Superior temporal gyrus (tissue), 1 donor: ENCODE data around the gene ADGRG6.
A peak's percentile ranks its signal among the peaks of the same experiment; 100 is the strongest.
"Not testable (repeated sequence)": the region's sequence is repeated elsewhere in the genome, so short reads cannot be mapped to it uniquely, and the experiment has no call there.

ENCODE experiments used
- DNase-seq: peaks from one replicate; pipeline ENCODE4 v3.0.0-alpha.2; 2016; ENCODE audit errors: extremely low spot score

The ADGRG6 gene

DNA sequence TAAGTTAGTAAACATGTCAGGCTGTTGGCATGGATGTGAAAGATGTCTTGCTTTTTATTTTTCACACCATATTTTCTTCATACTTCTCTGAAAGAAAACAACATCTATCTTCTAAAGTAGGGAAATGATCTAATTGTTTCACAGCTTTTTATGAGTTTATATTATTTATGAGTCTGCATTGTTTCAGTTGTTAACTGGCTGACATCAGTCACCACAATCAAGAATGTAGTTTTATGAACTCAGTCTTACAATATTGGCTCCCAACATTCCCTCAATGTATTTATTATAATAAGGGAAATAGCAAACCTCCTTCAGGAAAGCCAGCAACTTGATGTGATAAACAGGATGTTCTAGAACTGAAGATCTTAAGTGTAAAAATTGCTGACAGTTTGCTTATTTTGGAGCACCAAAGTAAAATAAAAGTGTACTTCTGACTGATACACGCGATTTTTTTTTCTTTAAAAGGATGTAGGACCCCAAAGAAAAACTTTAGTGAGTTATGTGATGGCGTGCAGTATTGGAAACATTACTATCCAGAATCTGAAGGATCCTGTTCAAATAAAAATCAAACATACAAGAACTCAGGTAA, 106.0 kb downstream of the ADGRG6 start:
- no peak for DNase-seq

- DNase-seq, result no peak
These were observed 106.6 kb downstream of the ADGRG6 start for GRCh38 chr6:142408409-142408808.

DNA sequence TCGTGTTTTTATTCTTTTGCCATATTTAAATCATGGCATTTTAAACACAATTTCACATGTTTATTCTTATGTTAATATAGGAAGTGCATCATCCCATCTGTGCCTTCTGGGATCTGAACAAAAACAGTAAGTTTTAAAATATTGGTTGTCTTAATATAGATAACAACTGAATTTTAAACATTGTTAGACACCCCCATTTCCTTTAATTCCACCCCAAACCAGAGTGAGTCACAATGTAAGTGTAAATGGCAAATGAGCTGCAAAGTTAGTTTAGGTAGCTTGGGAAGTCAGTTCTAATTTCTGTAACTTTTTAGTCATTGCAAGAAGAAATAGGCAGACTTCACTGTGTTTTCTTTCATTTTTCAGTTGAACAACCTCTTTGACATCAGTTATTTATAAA, 108.0 kb downstream of the ADGRG6 start:
- no peak for DNase-seq

- DNase-seq, result no peak
These were observed 109.3 kb downstream of the ADGRG6 start for GRCh38 chr6:142411145-142411544.

GRCh38 chr6:142412241-142412640, 110.4 kb downstream of the ADGRG6 start:
- DNase-seq, result no peak

DNA sequence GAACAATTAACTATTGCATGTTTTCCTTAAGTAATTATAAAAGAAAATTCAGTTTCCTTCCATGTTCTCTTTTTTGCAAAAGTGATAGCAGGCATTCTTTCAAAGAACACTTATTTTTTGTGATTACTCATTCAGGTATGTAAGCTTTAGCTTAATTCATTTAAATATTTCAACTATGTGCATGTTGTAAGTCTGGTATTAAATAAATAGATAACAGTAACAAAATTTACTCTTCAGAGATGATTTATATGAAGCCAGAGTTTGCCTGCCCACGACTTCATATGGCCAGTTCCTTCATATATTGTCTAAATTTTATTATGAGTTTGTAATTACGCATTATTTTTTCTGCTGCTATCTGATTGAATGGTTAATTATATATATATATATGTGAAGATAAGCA, 110.9 kb downstream of the ADGRG6 start:
- no peak for DNase-seq

DNA sequence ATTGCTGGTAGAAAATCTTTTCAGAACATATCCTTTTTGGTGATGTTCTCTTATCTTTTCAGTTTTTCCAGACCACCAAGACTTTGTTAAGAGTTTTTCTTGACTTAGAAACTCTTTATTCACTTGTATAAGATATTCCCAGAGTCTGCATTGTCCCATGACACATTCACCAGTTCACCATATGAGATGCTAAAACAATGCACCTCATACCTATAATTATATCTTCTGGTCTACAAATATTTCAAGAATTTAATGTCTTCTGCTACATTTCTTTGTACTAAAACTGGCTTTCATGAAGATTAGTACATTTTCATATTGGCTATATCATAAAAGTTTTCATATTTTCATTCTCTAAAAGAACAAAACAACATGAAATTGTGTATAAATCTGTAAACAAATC, 111.3 kb downstream of the ADGRG6 start:
- DNase-seq, result no peak

- DNase-seq, result peak; percentile 48
These were observed 112.8 kb downstream of the ADGRG6 start for GRCh38 chr6:142414462-142415250.

- peak; percentile 18 for DNase-seq
These were observed 114.4 kb downstream of the ADGRG6 start for GRCh38 chr6:142416179-142416578.

- no peak for DNase-seq
These were observed 114.9 kb downstream of the ADGRG6 start for GRCh38 chr6:142416686-142417085.

DNA sequence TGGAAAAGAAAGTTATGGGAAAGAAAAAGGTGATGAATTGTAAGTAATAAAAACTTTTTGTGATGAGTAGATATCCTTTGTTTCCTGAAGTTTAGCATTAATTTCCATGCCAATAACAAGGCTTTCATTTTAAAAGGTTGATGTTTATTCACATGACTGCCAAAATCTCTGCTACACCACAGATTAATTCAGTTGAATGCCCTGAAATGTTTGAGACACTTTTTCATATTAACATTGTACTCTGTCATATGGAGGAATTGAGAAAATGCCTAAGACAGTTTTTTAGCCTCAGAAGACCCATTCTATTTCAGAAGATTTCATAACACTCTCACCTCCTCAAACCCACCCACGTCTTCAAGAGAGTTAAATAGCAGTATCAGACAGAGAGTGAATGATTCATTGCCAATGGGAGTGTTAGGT, 115.5 kb downstream of the ADGRG6 start:
- DNase-seq, result peak; percentile 57

DNA sequence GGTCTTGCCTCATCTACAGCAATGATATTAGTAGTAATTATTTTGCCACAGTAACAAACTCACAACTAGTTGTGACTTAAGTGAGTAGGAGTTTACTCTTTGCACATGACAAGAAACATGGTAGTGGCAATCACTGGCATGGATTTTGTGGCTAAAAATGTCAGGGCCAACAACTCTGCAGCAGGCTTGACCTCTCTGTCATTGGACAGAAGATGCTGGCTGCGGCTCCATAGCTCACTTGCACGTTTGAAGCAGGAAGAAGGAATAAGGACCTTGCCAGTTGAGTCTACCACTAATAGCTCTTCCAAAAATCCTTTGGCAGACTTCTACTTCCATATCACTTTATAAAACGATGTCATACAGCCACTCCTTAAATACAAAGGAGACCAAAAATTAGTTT, 117.3 kb downstream of the ADGRG6 start:
- DNase-seq, result no peak

- no peak for DNase-seq
These were observed 119.0 kb downstream of the ADGRG6 start for GRCh38 chr6:142420802-142421201.

DNA sequence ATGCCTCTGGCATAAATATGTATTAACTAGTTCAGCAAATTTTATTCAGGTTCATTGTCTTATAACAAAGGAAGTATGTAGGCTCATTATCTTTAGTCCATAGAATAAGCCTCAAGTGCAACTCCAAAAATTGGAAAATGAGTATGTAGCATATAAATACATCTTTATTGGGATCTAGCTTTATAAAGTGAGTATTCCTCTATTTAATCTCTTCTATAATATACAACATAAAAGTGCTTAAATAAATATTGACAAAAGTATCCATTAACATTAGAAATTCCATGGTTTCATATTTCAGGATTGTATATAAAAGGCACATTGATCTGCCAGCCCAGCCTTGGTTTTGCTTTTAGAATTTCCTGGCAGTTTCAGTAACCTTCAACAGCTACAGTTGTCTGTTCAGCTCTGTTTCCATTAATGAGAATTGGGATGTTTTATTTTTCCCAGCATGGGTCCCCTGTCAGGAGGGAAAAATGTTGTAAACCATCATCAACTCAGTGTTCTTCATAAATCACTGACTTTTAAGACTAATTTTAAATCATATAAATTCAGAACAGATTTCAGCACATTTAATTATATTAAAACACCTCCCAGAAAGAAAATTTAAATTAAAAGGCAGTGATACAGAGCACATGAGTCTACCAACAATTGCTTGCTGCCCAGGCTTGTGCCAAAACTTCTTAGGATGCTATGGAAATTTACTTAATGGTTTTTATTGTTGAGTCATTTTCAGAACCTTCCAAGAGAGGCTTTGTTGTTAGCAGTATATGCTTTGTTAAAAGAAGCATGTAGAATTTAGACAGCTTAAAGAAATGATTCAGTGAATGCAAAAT, 119.7 kb downstream of the ADGRG6 start:
- DNase-seq, result no peak

DNA sequence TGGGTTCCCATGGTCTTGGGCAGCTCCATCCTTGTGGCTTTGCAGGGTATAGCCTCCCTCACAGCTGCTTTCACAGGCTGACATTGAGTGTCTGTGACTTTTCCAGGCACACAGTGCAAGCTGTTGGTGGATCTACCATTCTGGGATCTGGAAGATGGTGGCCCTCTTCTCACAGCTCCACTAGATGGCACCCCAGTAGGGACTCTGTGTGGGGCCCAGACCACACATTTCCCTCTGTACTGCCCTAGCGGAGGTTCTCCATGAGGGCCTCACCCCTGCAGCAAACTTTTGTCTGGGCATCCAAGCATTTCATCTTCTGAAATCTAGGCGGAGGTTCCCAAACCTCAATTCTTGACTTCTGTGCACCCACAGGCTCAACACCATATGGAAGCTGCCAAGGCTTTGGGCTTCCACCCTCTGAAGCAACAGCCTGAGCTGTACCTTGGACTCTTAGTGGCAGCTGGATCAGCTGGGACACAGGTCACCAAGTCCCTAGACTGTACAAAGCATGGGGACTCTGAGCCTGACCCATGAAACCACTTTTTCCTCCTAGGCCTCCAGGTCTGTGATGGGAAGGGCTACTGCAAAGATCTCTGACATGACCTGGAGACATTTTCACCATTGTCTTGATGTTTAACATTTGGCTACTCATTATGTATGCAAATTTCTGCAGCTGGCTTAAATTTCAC, 124.8 kb downstream of the ADGRG6 start:
- not testable (repeated sequence) for DNase-seq

GRCh38 chr6:142428468-142428867, 126.7 kb downstream of the ADGRG6 start:
- not testable (repeated sequence) for DNase-seq

- no peak for DNase-seq
These were observed 127.4 kb downstream of the ADGRG6 start for GRCh38 chr6:142429195-142429594.

DNA sequence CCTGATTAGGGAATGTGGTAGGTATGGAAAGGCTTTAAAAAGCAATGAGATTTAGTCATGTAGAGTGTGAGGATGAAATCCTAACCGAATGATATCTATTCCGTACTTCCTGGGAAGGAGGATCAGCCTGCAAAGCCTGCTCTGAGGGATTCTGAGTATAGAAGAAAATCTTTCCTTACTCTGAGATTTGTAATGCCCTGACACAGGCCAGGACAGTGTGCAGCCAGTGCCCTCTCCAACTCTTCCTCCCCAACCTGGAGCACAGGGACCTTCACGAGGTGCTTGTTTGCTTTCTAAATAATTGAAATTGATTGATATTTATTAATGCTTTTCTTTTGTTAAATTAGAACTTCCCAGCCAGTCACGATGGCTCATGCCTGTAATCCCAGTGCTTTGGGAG, 131.6 kb downstream of the ADGRG6 start:
- no peak for DNase-seq

GRCh38 chr6:142438898-142439297, 137.1 kb downstream of the ADGRG6 start:
- no peak for DNase-seq

- DNase-seq, result no peak
These were observed 138.9 kb downstream of the ADGRG6 start for GRCh38 chr6:142440600-142441293.

GRCh38 chr6:142441716-142442115, 139.9 kb downstream of the ADGRG6 start:
- no peak for DNase-seq
